Testis (tissue), 3 donors: Measurements from ENCODE around the gene CMKLR1. TPM values are rescaled to one million over a fixed set of nuclear protein-coding genes. Genes with fewer than 3 reads are reported as not detected.

ENCODE experiments used
- DNase-seq: peaks from one replicate; pipeline ENCODE4 v3.0.0-alpha.2; 2019
- H3K27ac ChIP-seq, 2 donors: fragments of 200-600 bp; sonication (generic); one replicate each; pipeline ENCODE4 v1.5.1; 2019
- H3K27me3 ChIP-seq: fragments of 200-600 bp; sonication (generic); one replicate; pipeline ENCODE4 v1.5.1; 2019
- H3K36me3 ChIP-seq: fragments of 200-600 bp; sonication (generic); one replicate; pipeline ENCODE4 v1.5.1; 2017; ENCODE audit warnings: low read depth; ENCODE audit errors: missing control alignments
- H3K4me1 ChIP-seq: fragments of 200-600 bp; sonication (generic); one replicate; pipeline ENCODE4 v1.5.1; 2019
- H3K4me3 ChIP-seq, 2 donors: fragments of 200-600 bp; sonication (generic); one replicate each; pipeline ENCODE4 v1.5.1; 2017 to 2019
- H3K9me3 ChIP-seq: fragments of 200-600 bp; sonication (generic); one replicate; pipeline ENCODE4 v1.5.1; 2017
- POLR2A ChIP-seq: fragments of 450-650 bp; IDR thresholded peaks from one replicate; pipeline ENCODE4 v1.6.1; 2017; ENCODE audit warnings: antibody characterized with exemption, mild to moderate bottlenecking, moderate library complexity
- WGBS, 2 donors: methylation state at CpG; one replicate each; pipeline ENCODE4 v1.1.5; 2018; 5-methylcytosine and 5-hydroxymethylcytosine counted together
- intact Hi-C: fragments of 100-400 bp; cut with DNase I; formaldehyde crosslinking; loops from one replicate; pipeline ENCODE4 v1.15.1; 2023; ENCODE audit warnings: low total_unique reads
- polyA plus RNA-seq: library from polyadenylated mRNA; stranded (reverse); fragments of 350-450 nt; fragmentation: Illumina TruSeq; extraction: RNeasy Lipid Tissue Mini Kit (QIAGEN cat#74804); gene quantifications from one replicate; pipeline ENCODE4 v1.2.3, GENCODE V29; 2014; ENCODE audit warnings: low read depth, low replicate concordance; ENCODE audit not compliant: insufficient read depth
- total RNA-seq, 2 donors: library from RNA; depleted of rRNA; stranded (reverse); fragments of >200 nt; gene quantifications; one replicate each; pipeline ENCODE4 v1.2.3, GENCODE V29; 2016
- TF ChIP-seq, protein P1 (sequence below), 3 experiments: fragments of 450-650 bp in 2 of 3; fragments of 200-600 bp in 1 of 3; sonication (generic) in 1 of 3; IDR thresholded peaks; one replicate each; pipeline ENCODE4 v1.5.1; 2016 to 2019; ENCODE audit warnings: antibody characterized with exemption in 3 of 3, mild to moderate bottlenecking in 2 of 3, moderate library complexity in 1 of 3

CMKLR1 gene
- total and polyA plus RNA-seq, 3 donors from 2014 or later, result 2.4 to 9.5 (median 4.8) TPM

DNA sequence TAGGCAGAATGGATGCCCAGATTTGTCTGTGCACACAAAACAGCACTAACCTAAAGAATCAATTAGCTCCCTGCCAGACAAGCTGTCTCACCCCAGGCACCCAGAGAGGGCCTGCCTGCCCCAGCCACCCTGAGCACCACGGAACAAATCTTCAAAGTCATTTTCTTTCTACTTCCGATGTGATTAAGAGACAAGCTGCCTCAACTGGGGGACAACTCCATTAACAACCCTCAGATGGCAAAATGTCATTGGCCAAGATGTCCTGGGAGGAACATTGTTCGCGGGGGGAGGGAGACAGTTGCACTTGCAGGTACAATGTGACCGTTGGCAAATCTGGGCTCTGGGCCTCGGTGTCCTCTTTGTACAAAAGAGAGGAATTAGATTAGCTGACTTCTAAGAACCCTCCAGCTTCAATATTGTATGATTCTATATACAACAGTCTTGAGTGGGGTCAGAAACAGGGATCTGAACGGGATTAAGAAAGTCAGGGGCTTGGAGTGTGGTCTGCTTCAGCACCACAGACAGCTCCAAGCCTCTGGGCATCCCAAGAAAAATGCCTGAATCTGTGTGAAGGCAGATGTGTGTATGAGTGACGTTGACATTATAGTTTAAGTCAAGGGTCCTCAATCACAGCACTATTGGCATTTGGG lies 42.8 kb upstream of the CMKLR1 start:
- H3K27me3 ChIP-seq, result no peaks in the 10 kb centered on the region
- no peaks in the 10 kb centered on the region for H3K9me3 ChIP-seq
- no peaks in the 10 kb centered on the region for H3K36me3 ChIP-seq
- H3K27ac ChIP-seq, result no peak overlapping the region
- peak; percentile 21 for DNase-seq
- intact Hi-C loops, result no loop called here
- no peaks in the 10 kb centered on the region for H3K4me1 ChIP-seq
- WGBS, 2 donors, result 42 to 57% methylated on average over 8 of the region's 8 CpGs
- TF ChIP-seq, protein P1, sequence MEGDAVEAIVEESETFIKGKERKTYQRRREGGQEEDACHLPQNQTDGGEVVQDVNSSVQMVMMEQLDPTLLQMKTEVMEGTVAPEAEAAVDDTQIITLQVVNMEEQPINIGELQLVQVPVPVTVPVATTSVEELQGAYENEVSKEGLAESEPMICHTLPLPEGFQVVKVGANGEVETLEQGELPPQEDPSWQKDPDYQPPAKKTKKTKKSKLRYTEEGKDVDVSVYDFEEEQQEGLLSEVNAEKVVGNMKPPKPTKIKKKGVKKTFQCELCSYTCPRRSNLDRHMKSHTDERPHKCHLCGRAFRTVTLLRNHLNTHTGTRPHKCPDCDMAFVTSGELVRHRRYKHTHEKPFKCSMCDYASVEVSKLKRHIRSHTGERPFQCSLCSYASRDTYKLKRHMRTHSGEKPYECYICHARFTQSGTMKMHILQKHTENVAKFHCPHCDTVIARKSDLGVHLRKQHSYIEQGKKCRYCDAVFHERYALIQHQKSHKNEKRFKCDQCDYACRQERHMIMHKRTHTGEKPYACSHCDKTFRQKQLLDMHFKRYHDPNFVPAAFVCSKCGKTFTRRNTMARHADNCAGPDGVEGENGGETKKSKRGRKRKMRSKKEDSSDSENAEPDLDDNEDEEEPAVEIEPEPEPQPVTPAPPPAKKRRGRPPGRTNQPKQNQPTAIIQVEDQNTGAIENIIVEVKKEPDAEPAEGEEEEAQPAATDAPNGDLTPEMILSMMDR (IDR thresholded peaks at IDR 0.05), result no peak
- TF ChIP-seq POLR2A, result no peak
- no peak overlapping the region for H3K4me3 ChIP-seq

DNA sequence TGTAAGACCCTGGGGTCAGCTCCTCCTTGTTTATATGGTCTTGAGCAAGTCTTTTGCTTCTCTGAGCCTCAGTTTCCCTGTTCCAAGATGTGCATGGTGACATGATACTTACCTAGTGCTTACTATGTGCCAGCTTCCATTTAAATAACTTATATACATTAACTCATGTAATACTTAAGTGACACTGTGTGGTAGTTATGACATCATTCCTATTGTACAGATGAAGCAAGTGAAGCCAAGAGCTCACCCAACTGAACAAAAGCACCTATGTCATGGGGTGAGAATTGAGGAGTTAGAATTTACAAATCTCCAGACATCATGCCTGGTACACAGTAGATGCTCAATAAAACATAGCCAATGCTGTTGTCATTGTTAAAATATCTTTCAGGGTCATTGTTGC lies 41.3 kb upstream of the CMKLR1 start:
- no peaks in the 10 kb centered on the region for H3K36me3 ChIP-seq
- H3K27ac ChIP-seq, result no peak overlapping the region
- no peak overlapping the region for H3K4me3 ChIP-seq
- H3K27me3 ChIP-seq, result no peaks in the 10 kb centered on the region
- intact Hi-C loops, result no loop called here
- no peak for DNase-seq
- TF ChIP-seq POLR2A, result no peak
- TF ChIP-seq, protein P1 (IDR thresholded peaks at IDR 0.05), result no peak
- H3K4me1 ChIP-seq, result no peaks in the 10 kb centered on the region
- H3K9me3 ChIP-seq, result no peaks in the 10 kb centered on the region

DNA sequence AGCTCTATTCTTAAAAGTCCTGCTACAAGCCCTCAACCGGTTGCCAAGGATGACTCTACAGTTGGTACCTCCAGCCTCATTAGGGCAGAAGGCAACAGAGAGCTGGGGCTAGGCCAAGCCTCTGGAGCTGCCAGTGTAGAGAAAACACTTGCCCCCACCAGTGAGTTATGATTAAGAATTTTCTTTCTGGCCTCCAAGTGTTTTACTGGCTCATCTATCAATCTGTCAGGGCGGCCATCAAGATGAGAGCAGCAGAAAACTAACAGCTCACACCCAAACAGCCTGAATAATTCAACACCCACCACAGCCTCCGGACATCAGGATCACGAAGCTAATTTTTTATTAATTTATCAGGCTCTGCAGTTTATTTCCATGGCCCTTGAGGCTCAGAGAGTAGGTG lies 40.7 kb upstream of the CMKLR1 start:
- no peak overlapping the region for H3K27ac ChIP-seq
- no peak overlapping the region for H3K4me3 ChIP-seq
- H3K27me3 ChIP-seq, result no peaks in the 10 kb centered on the region
- H3K4me1 ChIP-seq, result no peaks in the 10 kb centered on the region
- no peaks in the 10 kb centered on the region for H3K9me3 ChIP-seq
- intact Hi-C loops, result no loop called here
- H3K36me3 ChIP-seq, result no peaks in the 10 kb centered on the region
- 82 to 83% methylated on average over 4 of the region's 4 CpGs for WGBS, 2 donors
- no peak for DNase-seq
- TF ChIP-seq POLR2A, result no peak
- TF ChIP-seq, protein P1 (IDR thresholded peaks at IDR 0.05), result no peak

DNA sequence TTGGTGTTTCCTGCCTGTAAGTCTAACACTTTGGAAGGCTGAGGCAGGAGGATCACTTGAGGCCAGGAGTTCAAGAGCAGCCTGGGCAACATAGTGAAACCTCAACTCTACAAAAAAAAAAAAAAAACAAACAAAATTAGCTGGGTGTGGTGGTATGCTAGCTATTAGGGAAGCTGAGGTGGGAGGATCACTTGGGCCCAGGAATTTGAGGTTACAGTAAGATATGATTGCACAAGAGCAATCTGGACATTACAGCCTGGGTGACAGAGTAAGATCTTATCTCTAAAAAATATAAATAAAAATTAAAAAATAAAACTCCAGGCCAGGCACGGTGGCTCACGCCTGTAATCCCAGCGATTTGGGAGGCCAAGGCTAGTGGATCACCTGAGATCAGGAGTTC lies 39.8 kb upstream of the CMKLR1 start:
- no peak for TF ChIP-seq POLR2A
- TF ChIP-seq, protein P1 (IDR thresholded peaks at IDR 0.05), result no peak
- intact Hi-C loops, result no loop called here
- Histone ChIP-seq H3K4me3 (no peak overlapping the region), H3K27me3 (no peaks in the 10 kb centered on the region), H3K36me3 (no peaks in the 10 kb centered on the region), H3K27ac (no peak overlapping the region), H3K9me3 (no peaks in the 10 kb centered on the region), H3K4me1 (no peaks in the 10 kb centered on the region)
- no peak for DNase-seq
- WGBS, 2 donors, result 85 to 95% methylated on average over 3 of the region's 3 CpGs

DNA sequence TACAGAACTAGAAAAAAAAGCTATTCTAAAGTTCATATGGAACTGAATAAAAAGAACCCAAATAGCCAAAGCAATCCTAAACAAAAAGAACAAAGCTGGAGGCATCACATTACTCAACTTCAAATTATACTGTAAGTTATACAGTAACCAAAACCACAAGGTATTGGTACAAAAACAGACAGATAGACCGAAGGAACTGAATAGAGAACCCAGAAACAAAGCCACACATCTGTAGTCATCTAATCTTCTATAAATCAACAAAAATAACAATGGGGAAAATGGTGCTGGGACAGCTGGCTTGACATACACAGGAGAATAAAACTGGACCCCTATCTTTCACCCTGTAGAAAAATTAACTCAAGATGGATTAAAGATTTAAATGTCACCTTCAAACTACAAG lies 38.1 kb upstream of the CMKLR1 start:
- TF ChIP-seq POLR2A, result no peak
- TF ChIP-seq, protein P1 (IDR thresholded peaks at IDR 0.05), result no peak
- Histone ChIP-seq H3K9me3 (no peaks in the 10 kb centered on the region), H3K27ac (no peak overlapping the region), H3K4me1 (no peaks in the 10 kb centered on the region), H3K36me3 (no peaks in the 10 kb centered on the region), H3K4me3 (no peak overlapping the region), H3K27me3 (no peaks in the 10 kb centered on the region)
- WGBS, 2 donors, result 20 to 22% methylated on average over 1 of the region's 1 CpG
- DNase-seq, result no peak
- intact Hi-C loops, result no loop called here
